ENCODE data around the gene ZNF37A.
A peak's percentile ranks its signal among the peaks of the same experiment; 100 is the strongest.
"Not testable (repeated sequence)": the region's sequence is repeated elsewhere in the genome, so short reads cannot be mapped to it uniquely, and the experiment has no call there.

The ZNF37A gene

DNA sequence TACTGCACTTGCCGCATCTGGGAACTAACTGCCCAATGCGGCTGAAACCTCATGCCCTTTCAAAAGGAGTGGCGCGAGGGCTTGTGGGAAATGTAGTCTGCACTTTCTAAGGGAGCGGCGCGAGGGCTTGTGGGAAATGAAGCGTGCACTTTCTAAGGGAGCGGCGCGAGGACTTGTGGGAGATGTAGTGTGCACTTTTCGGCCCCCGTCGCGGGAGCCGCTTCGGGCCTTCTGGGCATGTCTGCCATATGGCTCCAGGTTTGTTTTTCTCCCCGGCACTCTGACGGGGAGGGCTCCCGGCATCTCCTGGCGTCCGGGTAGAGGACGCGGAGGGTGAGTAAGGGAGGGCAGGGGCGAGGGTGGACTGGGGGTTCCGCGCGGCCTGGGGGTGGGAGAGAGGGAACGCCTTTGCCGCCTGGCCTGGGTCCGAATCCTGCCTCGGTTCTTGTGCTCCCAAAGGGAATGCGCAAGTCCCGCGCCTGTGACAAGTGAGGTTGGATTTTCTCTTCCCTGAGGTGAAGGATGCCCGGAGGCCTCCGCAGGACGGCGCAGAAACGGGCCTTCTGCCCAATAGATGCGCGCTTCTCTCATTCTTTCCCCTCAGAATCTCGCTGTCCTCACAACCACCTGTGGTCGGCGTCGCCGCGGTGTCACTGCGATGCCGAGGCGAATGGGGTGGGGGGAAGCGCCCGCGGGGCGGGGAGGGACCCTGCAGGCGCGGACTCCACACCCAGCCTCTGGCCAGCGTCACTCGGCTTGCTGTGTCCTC is at the start of gene ZNF37A:
Gene ZNF37A, plus strand, starts transcription at position 180 of the 769 bp plus-strand sequence. CDS start 2,281 bp downstream, outside the sequence.
- DNase-seq, result peak; percentile 61 to 89

DNA sequence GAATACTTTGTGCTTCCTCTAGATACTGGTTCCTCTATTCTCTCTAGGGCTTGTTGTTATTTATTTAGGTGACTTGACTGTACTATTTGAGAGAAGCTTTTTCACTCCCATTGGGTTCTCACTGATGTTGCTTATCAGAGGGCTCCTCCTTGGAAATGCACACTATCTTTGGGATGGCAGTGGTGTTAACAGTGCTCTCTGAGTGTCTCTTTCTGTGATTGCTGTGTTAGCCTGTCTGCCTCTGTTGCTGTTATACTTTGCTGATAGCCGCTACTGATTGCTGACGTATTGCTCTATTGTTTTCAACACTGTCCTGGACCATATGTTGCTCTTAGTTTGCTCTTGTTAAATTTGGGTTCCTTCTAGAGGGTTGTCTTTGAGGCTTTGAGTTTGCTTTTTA is 49.0 kb upstream of the ZNF37A start:
- DNase-seq, result no peak

DNA sequence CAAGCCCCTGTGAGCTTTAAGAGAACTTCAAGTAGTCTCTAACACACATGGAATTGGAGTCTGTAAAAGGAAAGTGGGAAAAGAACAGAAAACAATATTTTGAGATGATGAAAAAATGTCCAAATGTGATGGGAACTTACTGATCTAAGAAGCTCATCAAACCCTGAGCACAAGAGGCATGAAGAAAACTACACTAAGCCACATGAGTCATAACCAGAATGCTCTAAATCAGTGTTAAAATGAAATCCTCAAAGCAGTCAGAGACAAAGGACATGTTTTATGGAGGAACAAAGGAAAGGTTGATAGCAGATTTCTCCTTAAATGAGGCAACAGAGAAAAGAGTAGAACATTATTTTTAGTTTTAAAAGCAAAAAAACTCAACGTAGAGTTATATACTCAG is 46.5 kb upstream of the ZNF37A start:
- no peak for DNase-seq

DNA sequence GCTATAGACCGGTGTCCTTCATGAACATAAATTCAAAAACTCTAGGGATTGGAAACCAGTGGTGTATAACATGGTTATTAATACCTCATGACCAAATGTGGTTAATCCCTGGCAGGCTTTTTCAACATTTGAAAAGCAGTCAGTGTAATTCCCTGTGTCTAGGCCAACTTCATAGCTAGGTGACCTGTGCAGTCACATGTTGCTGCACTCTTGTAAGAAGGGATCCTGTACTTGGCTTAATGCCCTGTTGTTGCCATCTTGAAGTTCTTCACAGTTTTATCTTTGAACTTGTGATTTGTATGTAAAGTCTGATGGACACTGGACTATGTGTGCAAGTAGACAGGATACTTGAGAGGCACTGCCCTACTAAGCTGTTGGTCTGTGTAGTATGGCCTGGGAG is 43.9 kb upstream of the ZNF37A start:
- no peak for DNase-seq

DNA sequence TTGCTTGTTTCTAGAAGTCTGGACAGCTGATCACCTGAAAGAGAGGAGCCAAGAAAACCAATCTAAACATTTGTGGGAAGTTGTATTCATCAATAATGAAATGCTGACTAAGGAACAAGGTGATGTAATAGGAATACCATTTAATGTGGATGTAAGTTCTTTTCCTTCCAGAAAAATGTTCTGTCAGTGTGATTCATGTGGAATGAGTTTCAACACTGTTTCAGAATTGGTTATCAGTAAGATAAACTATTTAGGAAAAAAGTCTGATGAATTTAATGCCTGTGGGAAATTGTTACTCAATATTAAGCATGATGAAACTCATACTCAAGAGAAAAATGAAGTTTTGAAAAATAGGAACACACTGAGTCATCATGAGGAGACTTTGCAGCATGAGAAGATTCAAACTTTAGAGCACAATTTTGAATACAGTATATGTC is 39.8 kb upstream of the ZNF37A start:
- DNase-seq, result no peak

DNA sequence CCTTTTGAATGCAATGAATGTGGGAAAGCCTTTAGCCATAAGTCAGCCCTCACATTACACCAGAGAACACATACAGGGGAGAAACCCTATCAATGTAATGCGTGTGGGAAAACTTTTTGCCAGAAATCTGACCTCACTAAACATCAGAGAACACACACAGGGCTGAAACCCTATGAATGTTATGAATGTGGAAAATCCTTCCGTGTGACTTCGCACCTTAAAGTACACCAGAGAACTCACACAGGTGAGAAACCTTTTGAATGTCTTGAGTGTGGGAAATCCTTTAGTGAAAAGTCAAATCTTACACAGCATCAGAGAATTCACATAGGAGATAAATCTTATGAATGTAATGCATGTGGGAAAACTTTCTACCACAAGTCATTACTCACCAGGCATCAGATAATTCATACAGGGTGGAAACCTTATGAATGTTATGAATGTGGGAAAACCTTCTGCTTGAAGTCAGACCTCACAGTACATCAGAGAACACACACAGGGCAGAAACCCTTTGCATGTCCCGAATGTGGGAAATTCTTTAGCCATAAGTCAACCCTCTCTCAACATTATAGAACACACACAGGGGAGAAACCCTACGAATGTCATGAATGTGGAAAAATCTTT is 38.8 kb upstream of the ZNF37A start:
- DNase-seq, result not testable (repeated sequence)

DNA sequence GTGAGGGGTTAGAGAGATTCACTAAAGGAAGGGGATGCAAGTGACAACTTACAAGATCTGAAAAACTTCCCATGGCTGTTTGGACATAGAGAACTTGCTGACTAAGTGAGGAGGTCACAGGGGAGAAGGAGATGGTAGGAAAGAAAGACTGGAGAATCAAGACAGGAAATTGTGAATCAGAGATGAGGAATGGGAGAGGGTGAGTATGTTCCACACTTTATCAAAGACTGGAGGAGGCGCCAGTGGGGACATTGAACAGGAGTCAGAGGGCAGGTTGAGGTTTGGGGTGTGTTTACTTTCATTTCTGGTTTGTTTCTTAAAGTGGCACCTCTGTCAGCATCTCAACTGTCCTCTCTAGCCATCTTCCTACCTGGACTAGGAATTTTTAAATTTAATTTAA is 24.5 kb upstream of the ZNF37A start:
- DNase-seq, result not testable (repeated sequence)

DNA sequence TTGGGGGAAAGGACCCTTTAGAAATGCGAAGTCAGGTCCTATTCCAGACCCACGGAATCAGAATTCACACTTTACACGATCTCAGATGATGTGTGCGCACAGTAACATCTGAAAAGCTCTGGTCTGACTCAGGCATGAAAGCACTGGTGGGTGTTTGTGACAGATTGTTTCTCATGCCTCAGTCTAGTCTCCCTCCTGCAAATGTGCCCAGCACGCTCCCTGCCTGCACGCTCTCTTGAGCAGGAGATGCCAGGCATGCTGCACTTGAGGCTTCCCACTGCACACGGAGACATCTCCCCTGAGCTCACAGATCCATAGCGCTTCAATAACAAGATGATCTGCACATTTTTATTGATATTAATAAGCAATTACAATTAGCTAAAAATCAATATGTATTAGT is 23.6 kb upstream of the ZNF37A start:
- DNase-seq, result no peak

DNA sequence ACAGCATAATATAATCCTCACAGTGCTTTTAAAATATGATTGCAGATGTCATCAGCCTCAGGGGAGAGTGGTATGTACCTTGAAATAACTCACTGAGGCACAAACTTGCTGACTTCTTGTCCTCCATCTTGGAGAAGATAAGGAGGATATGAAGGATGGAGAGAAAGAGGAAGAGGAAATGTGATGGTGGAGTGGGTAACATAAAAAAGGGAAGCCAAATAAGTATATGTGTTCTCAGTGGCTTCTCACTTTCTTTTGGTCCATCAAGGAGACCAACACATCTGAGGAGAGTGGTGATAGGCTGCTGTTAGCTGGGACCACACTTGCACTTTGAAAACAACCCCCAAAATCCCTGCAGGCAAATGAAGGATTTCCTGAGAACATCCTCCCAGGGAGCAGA is 21.6 kb upstream of the ZNF37A start:
- DNase-seq, result no peak

DNA sequence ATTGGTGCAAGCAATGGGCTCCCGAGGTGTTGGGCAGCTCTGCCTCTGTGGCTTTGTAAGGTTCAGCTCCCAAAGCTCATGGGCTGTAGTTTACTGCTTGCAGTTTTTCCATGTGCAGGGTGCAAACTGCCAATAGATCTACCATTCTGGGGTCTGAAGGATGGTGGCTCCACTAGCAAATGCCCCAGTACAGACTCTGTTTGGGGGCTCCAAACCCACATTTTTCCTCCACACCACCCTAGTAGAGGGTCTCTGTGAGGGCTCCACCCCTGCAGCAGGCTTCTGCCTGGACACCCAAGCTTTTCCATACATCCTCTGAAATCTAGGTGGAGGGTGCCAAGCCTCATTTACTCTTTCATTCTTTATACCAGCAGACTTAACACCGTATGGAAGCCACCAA is 17.4 kb upstream of the ZNF37A start:
- no peak for DNase-seq

DNA sequence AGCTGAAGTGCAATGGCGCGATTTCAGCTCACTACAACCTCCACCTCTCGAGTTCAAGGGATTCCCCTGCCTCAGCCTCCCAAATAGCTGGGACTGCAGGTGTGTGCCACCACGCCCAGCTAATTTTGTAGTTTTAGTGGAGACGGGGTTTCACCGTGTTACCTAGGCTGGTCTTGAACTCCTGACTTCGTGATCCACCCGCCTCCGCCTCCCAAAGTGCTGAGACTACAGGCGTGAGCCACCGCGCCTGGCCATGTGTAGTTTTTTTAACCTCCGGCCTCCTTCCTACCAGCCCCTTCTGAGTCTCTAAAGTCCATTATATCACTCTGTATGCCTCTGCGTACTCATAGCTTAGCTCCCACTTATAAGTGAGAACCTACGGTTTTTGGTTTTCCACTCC is 819 bp upstream of the ZNF37A start:
- not testable (repeated sequence) for DNase-seq

DNA sequence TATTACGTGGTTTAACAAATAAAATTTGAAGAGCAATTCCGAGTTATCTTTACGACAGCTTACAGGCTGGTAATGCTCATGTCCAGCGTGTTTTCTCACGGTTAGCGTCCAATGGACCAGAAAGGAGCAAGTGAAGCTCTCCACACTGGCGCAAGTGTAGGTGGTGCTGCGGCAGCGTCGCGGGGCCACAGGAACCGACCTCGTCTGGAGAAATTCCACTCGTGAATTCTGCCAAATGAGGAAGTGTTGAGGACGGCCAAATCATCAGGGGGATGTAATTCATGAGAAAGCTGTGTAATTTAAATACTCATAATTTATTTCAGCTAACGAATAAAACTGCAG is 350 bp upstream of the ZNF37A start:
- DNase-seq, result no peak

DNA sequence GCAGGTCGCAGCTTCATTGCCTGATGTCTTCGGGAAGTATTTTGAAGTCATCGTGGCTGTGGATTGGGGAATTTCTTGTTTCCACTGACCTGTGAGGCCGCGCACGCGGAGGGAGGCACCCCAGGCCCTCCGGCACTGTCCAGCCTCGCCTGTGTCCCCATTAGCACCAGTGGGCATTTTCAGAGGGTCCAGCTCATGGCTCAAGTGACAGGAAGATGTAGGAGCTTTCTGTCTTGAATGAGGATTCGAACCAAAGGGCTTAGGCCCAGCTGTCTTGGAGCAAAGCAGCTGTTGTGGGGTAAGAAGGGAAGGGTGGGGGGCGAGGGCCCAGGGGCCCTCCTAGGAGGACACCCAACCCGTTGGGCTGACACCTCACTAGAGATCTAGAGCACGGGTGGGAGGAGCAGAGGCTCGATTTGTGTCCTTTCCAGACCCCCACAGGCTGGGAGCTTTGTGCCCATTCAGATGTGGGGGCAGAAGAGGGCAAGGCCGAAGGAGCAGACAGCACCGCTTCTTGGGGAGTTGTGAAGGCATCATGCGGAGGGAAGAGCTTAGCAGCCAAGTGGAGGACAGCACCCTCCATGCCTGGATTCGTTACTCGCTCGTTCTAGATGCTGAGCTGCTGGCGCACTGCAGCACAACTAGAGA is 914 bp downstream of the ZNF37A start:
- DNase-seq, result no peak

DNA sequence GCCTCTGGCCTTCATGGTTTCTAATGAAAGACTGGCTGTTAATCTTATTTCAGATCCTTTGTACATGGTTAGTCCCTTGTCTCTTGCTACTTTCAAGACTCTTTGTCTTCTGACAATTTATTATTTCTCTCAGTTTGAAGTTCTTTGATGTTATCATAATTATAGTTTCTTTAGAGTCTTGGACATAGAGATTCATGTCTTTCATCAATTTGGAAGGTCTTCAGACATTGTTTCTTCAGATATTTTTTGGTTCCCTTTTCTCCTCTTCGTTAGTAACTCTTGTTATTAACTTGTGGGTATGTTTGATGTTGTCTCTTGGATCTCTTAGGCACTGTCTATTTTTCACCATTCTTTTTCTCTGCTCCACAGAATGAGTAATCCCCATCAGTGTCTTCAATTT is 8.7 kb downstream of the ZNF37A start:
- DNase-seq, result no peak

DNA sequence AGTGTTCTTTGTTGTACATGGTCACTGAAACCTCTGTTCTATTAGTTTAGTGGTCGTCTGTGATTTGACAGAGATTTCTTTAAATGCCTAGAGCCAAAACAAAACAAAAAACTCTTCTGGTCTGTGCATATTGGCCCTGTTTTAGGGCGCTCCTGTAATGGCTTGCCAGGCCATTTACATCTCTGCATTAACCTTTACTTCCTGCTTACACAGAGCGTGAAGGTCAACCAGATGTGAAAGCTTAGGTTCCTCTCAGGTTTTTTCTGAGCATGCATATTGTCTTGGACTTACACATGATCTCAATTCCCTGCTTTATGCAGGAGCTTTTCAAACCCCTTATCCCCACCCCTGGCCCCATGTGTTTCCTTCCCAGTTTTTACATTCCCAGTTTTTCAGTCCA is 9.6 kb downstream of the ZNF37A start:
- DNase-seq, result no peak

DNA sequence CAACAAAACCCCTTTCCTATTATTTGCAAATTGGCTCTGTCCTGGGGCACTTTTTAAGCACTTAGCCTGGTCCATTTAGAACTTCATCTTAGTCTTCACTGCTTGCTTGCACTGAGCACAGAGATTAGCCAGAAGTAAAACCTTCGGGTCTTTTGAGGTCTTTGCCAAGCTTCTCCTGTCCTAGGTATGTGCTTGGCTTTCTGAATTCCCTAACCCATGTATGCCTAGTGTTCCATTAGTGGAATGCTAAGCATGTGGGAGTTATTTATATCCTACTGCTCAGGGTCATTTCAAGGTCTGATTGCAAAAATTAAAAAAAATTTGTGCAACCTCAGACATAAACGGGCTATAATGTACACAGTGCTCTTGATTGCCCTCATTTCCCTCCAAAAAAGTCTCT is 18.0 kb downstream of the ZNF37A start:
- DNase-seq, result no peak

DNA sequence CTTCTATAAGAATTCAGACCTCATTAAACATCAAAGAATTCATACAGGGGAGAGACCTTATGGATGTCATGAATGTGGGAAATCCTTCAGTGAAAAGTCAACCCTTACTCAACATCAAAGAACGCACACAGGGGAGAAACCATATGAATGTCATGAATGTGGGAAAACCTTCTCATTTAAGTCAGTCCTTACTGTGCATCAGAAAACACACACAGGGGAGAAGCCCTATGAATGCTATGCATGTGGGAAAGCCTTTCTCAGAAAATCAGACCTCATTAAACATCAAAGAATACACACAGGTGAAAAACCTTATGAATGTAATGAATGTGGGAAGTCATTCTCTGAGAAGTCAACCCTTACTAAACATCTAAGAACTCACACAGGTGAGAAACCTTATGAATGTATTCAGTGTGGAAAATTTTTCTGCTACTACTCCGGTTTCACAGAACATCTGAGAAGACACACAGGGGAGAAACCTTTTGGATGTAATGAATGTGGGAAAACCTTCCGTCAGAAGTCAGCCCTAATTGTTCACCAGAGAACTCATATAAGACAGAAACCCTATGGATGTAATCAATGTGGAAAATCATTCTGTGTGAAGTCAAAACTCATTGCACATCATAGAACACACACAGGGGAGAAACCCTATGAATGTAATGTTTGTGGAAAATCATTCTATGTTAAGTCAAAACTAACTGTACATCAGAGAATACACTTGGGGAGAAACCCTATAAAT is 24.1 kb downstream of the ZNF37A start:
- no peak for DNase-seq

DNA sequence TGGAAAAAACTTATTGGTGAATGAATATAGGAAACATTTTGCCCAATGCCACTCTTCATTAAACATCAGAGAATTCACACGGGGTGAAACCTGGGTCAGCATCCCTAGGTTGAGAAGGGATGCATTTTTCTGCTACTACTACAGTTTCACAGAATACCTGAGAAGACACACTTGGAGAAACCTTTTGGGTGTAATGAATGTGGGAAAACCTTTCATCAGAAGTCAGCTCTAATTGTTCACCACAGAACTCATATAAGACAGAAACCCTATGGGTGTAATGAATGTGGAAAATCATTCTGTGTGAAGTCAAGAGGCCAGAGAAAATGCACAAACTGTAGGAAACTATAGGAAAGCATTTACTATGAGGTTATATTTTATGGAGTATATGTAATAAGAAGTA is 24.9 kb downstream of the ZNF37A start:
- no peak for DNase-seq

DNA sequence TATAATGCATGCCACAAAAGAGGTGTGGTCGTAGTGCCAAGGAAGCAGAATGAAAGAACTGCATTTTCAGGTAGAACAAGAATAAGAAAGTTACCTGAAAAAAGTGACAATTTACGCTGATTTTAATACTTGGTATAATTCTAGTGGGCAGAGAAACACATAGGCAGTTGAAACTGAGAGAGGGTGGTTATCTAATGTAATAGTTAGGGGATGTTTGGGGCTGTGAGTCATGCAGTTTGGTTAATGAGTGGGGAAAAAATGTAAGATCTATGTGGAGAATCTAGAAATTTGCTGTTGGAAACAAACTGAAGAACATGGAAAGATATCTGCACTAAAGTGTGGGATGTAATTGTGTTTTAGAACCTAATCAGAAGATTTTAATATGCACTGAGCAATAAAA is 33.7 kb downstream of the ZNF37A start:
- DNase-seq, result no peak

DNA sequence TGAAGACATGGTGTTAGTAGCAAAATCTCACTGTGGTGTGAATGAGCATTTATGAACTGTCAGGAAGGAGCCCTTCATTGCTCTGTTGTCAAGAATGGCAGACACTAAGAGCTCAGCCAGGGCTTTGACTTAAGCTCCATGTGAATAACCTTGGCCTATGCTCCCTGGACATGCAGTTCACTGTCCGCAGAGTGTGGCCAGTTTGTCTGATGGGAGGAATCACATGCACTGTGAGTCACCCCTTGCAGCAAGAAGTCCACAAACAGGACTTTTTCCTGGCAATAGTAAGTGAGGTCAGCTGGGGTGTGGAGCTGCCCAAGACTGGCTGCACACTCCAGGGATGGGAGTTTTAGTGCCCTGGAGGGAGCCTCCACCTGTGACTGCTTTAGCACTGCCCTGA is 49.5 kb downstream of the ZNF37A start:
- no peak for DNase-seq

DNA sequence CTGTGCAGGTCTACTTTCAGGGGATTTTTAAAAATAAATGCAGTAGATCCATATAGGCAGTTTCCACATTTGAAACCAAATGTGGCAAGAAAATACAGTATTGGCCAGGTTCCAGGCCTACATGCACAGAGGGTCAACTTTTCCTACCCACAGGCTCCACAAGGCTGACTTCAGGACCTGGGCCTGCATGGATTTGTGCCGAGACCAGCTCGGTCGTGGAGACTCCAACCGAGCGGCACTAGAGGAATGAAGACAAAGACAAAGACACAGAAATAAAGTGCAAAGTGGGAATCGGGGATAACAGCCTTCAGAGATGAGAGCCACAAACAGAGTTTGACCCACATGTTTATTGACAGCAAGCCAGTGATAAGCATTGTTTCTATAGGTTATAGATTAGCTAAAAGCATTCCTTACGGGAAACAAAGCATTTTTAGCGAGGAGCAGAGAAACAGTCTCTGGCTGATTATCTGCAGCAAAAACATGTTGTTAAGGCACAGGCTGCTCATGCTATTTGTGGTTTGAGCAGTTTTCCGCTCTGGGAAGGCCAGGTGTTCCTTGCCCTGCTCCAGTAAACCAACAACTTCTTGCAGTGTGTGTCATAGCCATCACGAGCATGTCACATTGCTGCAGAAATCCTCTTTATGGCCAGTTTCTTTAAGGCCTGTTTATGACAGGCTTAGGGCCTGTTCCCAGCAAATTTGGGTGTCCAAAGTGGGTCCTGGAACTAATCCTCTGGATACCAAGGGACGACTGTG is 52.6 kb downstream of the ZNF37A start:
- DNase-seq, result no peak

DNA sequence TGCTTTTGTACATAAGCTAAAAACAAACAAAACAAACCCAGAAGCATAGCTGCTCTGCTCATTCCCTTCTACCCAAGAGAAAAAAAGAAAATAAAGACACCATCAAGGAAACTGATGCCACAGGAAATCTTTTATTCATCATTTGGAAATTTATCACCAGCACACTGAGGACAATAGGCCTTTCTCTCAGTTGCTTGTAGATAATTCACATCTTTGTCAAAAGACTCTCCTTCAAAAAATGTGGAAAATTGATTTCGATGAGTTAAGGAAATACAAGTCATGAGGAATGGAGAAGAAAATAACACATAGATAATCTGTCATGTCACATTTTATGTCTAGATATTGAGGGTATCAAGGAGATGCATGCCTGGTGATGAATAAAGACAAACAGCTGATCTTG is 53.5 kb downstream of the ZNF37A start:
- no peak for DNase-seq
